Trophoblast cell (in vitro differentiated cells and primary cell): ENCODE data around the gene RAB40A.

ENCODE experiments used
- DNase-seq, 2 donors: peaks; one replicate each; pipeline ENCODE4 v3.0.0-alpha.2; 2016
- H2AFZ ChIP-seq: 2 replicates; pipeline ENCODE4 v1.6.1; 2013; ENCODE audit warnings: low read length, moderate library complexity, mild to moderate bottlenecking; ENCODE audit not compliant: insufficient read depth, poor library complexity
- H2AK5ac ChIP-seq: 2 replicates; pipeline ENCODE4 v1.6.1; 2013; ENCODE audit warnings: mild to moderate bottlenecking, low read length
- H2BK120ac ChIP-seq: 2 replicates; pipeline ENCODE4 v1.6.1; 2013; ENCODE audit warnings: low read length, mild to moderate bottlenecking, moderate library complexity; ENCODE audit not compliant: insufficient read depth, poor library complexity
- H2BK12ac ChIP-seq: 2 replicates; pipeline ENCODE4 v1.6.1; 2013; ENCODE audit warnings: mild to moderate bottlenecking, low read length, moderate library complexity
- H2BK5ac ChIP-seq: 2 replicates; pipeline ENCODE4 v1.6.1; 2013; ENCODE audit warnings: low read length, low read depth, moderate library complexity, mild to moderate bottlenecking; ENCODE audit not compliant: poor library complexity
- H3K14ac ChIP-seq: 2 replicates; pipeline ENCODE4 v1.6.1; 2013; ENCODE audit warnings: mild to moderate bottlenecking, low read length
- H3K18ac ChIP-seq: 2 replicates; pipeline ENCODE4 v1.6.1; 2013; ENCODE audit warnings: mild to moderate bottlenecking, low read length
- H3K23ac ChIP-seq: 2 replicates; pipeline ENCODE4 v1.6.1; 2013; ENCODE audit warnings: low read length
- H3K27ac ChIP-seq: 2 replicates; pipeline ENCODE4 v1.5.1; 2013; ENCODE audit warnings: low read depth, mild to moderate bottlenecking, inconsistent platforms, low read length, moderate library complexity
- H3K27me3 ChIP-seq: 2 replicates; pipeline ENCODE4 v1.6.1; 2013; ENCODE audit warnings: inconsistent platforms, mild to moderate bottlenecking, low read length, moderate library complexity; ENCODE audit not compliant: insufficient read depth
- H3K36me3 ChIP-seq, 2 experiments: 1 replicate in 1 of 2; 2 replicates in 1 of 2; pipeline ENCODE4 v1.6.1; 2013; ENCODE audit warnings: low read length in 2 of 2, mild to moderate bottlenecking in 2 of 2, moderate library complexity in 1 of 2; ENCODE audit not compliant: insufficient read depth in 2 of 2, control insufficient read depth in 1 of 2
- H3K4ac ChIP-seq: 2 replicates; pipeline ENCODE4 v1.6.1; 2013; ENCODE audit warnings: low read depth, mild to moderate bottlenecking, low read length, moderate library complexity
- H3K4me1 ChIP-seq, 2 experiments: 1 replicate in 1 of 2; 2 replicates in 1 of 2; pipeline ENCODE4 v1.6.1; 2013; ENCODE audit warnings: low read length in 2 of 2, mild to moderate bottlenecking in 2 of 2, moderate library complexity in 1 of 2; ENCODE audit not compliant: insufficient read depth in 2 of 2, control insufficient read depth in 1 of 2
- H3K4me2 ChIP-seq: 2 replicates; pipeline ENCODE4 v1.6.1; 2013; ENCODE audit warnings: inconsistent platforms, mild to moderate bottlenecking, low read length, moderate library complexity
- H3K4me3 ChIP-seq: 2 replicates; pipeline ENCODE4 v1.5.1; 2013; ENCODE audit warnings: mild to moderate bottlenecking, low read depth, low read length, inconsistent platforms
- H3K79me1 ChIP-seq: one replicate; pipeline ENCODE4 v1.6.1; 2013; ENCODE audit warnings: low read length
- H3K79me2 ChIP-seq: 2 replicates; pipeline ENCODE4 v1.6.1; 2013; ENCODE audit warnings: low read length, mild to moderate bottlenecking; ENCODE audit not compliant: control insufficient read depth, insufficient read depth, poor library complexity
- H3K9ac ChIP-seq: 2 replicates; pipeline ENCODE4 v1.6.1; 2013; ENCODE audit warnings: mild to moderate bottlenecking, low read length
- H3K9me3 ChIP-seq: 2 replicates; pipeline ENCODE4 v1.6.1; 2013; ENCODE audit warnings: low read depth, mild to moderate bottlenecking, control low read depth, inconsistent platforms, low read length; ENCODE audit not compliant: insufficient read depth
- H4K12ac ChIP-seq: 2 replicates; pipeline ENCODE4 v1.6.1; 2013; ENCODE audit warnings: low read depth, mild to moderate bottlenecking, low read length, moderate library complexity
- H4K8ac ChIP-seq: 2 replicates; pipeline ENCODE4 v1.6.1; 2013; ENCODE audit warnings: low read depth, mild to moderate bottlenecking, low read length, moderate library complexity
- H4K91ac ChIP-seq: one replicate; pipeline ENCODE4 v1.6.1; 2013; ENCODE audit warnings: low read depth, mild to moderate bottlenecking, low read length, moderate library complexity
- WGBS: extraction: QIAGEN DNeasy Blood & Tissue Kit; methylation state at CpG from one replicate; pipeline ENCODE4 v1.1.7; 2013; ENCODE audit warnings: missing lambda C conversion rate; ENCODE audit not compliant: insufficient read length, insufficient coverage; ENCODE audit errors: extremely low coverage; 5-methylcytosine and 5-hydroxymethylcytosine counted together

Gene RAB40A

GRCh38 chrX:103510031-103510430, 9.3 kb downstream of the RAB40A start:
- DNase-seq, result no peak
- Histone ChIP-seq H3K18ac (no peak overlapping the region), H3K4me2 (no peak overlapping the region), H2AFZ (no peak overlapping the region), H3K4me1 (no peaks in the 10 kb centered on the region), H3K4me3 (no peak overlapping the region), H3K23ac (no peak overlapping the region), H3K9ac (no peak overlapping the region), H3K27me3 (no peaks in the 10 kb centered on the region), H4K8ac (no peak overlapping the region), H4K12ac (no peak overlapping the region), H4K91ac (no peak overlapping the region), H3K27ac (no peak overlapping the region), H2AK5ac (no peak overlapping the region), H2BK120ac (no peak overlapping the region), H3K79me2 (no peaks in the 10 kb centered on the region), H2BK12ac (no peak overlapping the region), H2BK5ac (no peak overlapping the region), H3K4ac (no peak overlapping the region), H3K14ac (no peak overlapping the region), H3K9me3 (no peaks in the 10 kb centered on the region), H3K36me3 (no peaks in the 10 kb centered on the region), H3K79me1 (no peaks in the 10 kb centered on the region)
- WGBS, result no CpG with 5 or more reads among the region's 6 CpGs

- Histone ChIP-seq H2BK12ac (no peak overlapping the region), H4K8ac (no peak overlapping the region), H3K9ac (no peak overlapping the region), H3K4me2 (no peak overlapping the region), H3K4me3 (no peak overlapping the region), H2AK5ac (no peak overlapping the region), H3K4me1 (peaks cover 0 to 2% of the 10 kb centered on the region in 2 experiments), H3K9me3 (no peaks in the 10 kb centered on the region), H3K27me3 (no peaks in the 10 kb centered on the region), H4K91ac (no peak overlapping the region), H2BK120ac (no peak overlapping the region), H2BK5ac (no peak overlapping the region), H3K14ac (no peak overlapping the region), H2AFZ (no peak overlapping the region), H3K27ac (no peak overlapping the region), H3K23ac (no peak overlapping the region), H3K4ac (no peak overlapping the region), H3K36me3 (no peaks in the 10 kb centered on the region), H3K79me2 (no peaks in the 10 kb centered on the region), H3K79me1 (no peaks in the 10 kb centered on the region), H3K18ac (no peak overlapping the region), H4K12ac (no peak overlapping the region)
- WGBS, result no CpG with 5 or more reads among the region's 1 CpG
- no peak for DNase-seq
Measured at GRCh38 chrX:103503853-103504207, 15.5 kb downstream of the RAB40A start.

GRCh38 chrX:103503163-103503852, 16.0 kb downstream of the RAB40A start:
- Histone ChIP-seq H4K91ac (no peak overlapping the region), H3K4ac (no peak overlapping the region), H3K23ac (no peak overlapping the region), H3K79me2 (no peaks in the 10 kb centered on the region), H4K8ac (no peak overlapping the region), H2AFZ (no peak overlapping the region), H3K4me1 (peaks cover 0 to 2% of the 10 kb centered on the region in 2 experiments), H3K27ac (no peak overlapping the region), H4K12ac (no peak overlapping the region), H3K4me2 (no peak overlapping the region), H3K4me3 (no peak overlapping the region), H3K9me3 (no peaks in the 10 kb centered on the region), H2BK5ac (no peak overlapping the region), H3K9ac (no peak overlapping the region), H2BK120ac (no peak overlapping the region), H2BK12ac (no peak overlapping the region), H3K27me3 (no peaks in the 10 kb centered on the region), H3K14ac (no peak overlapping the region), H3K18ac (no peak overlapping the region), H3K36me3 (no peaks in the 10 kb centered on the region), H3K79me1 (no peaks in the 10 kb centered on the region), H2AK5ac (no peak overlapping the region)
- WGBS, result no CpG with 5 or more reads among the region's 8 CpGs
- peak; percentile 3 to 65 for DNase-seq

DNA sequence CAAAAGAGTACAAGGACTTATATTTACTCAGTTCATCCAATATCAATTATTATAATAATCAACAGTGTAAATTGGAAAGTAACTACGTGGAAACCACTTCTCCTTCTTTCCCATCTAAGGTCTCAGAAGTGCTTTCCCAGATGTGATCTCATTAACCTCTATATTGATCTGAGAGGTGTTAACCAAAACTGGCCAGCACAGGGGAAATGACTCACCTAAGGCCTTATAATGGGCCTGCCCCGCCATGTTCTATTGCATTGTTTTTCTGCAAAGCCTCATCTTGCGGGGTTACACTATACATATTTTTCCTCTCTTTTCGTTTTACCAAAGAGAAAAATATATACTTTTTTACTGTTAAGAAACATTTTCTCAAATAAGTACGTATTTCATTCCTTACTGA, 20.5 kb downstream of the RAB40A start:
- Histone ChIP-seq H2BK120ac (no peak overlapping the region), H2AFZ (no peak overlapping the region), H3K9ac (no peak overlapping the region), H3K14ac (no peak overlapping the region), H4K12ac (no peak overlapping the region), H3K18ac (no peak overlapping the region), H4K91ac (no peak overlapping the region), H3K4me3 (no peak overlapping the region), H3K27ac (no peak overlapping the region), H3K79me1 (no peaks in the 10 kb centered on the region), H3K4me2 (no peak overlapping the region), H3K4ac (no peak overlapping the region), H2AK5ac (no peak overlapping the region), H4K8ac (no peak overlapping the region), H3K27me3 (no peaks in the 10 kb centered on the region), H2BK5ac (no peak overlapping the region), H3K9me3 (no peaks in the 10 kb centered on the region), H3K4me1 (peaks cover 0 to 2% of the 10 kb centered on the region in 2 experiments), H3K23ac (no peak overlapping the region), H3K36me3 (peaks cover 0 to 1% of the 10 kb centered on the region in 2 experiments), H2BK12ac (no peak overlapping the region), H3K79me2 (no peaks in the 10 kb centered on the region)
- no peak for DNase-seq
- no CpG with 5 or more reads among the region's 5 CpGs for WGBS
